Smooth muscle cell of the pulmonary artery (primary cell): Measurements from ENCODE around the gene CXCR4. TPM values are rescaled to one million over a fixed set of nuclear protein-coding genes. Genes with fewer than 3 reads are reported as not detected.

ENCODE experiments used
- total RNA-seq: library from RNA; depleted of rRNA; stranded (reverse); fragments of >200 nt; gene quantifications from 2 replicates; pipeline ENCODE4 v1.2.3, GENCODE V29; 2014

The CXCR4 gene
- 0.85 and 2.0 TPM in 2 replicates for total RNA-seq

DNA sequence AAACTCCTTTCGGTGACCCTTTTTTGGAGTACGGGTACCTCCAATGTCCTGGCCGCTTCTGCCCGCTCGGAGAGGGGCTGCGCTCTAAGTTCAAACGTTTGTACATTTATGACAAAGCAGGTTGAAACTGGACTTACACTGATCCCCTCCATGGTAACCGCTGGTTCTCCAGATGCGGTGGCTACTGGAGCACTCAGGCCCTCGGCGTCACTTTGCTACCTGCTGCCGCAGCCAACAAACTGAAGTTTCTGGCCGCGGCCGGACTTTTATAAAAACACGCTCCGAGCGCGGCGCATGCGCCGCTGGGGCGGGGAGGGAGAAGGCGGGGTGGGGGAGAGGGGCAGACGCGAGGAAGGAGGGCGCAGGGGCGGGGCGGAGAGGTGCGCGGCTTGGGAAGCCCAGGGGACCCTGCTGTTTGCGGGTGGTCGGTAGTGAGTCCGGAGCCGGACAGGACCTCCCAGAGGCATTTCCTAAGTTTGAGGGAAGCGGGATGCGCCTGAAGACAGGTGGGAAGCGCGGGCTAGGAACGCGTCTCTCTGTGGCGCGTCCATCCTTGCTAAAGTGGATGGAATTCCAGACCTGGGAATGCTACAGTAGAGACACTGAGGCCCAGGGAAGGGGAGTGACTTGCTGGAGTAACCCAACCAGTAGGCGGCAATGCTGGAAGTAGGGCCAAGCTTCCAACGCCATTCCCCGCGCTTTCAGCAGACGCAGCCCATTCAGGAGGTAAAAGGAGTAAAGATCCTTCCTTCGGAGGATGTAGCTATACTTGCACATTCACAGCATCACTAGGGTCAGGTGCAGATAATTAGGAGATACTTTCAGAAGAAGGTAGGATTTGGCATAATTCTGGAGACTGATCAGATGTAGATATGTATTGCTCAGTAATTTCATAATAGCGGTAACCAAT lies at the start of gene CXCR4:
TSS of gene CXCR4 (minus strand) at position 241 of the 910 bp plus-strand sequence. CDS start at position 152, 89 bp downstream.

Other genes starting within 250 kb of the CXCR4 start
- gene MCM6, start 241.7 kb downstream of the CXCR4 start, total RNA-seq, result 9.6 and 14.3 TPM in 2 replicates
- gene DARS1, start 132.5 kb downstream of the CXCR4 start, total RNA-seq, result 97.0 and 127 TPM in 2 replicates